Thoracic aorta (tissue), 2 donors: ENCODE results near the gene KIF13A. TPM values are rescaled to one million over a fixed set of nuclear protein-coding genes. Genes with fewer than 3 reads are reported as not detected.

Source experiments
- ATAC-seq: fragments of 150-250 bp; one replicate; pipeline ENCODE4 v1.8.0; 2017; ENCODE audit warnings: low read depth; ENCODE audit not compliant: insufficient number of reproducible peaks, low FRiP score
- DNase-seq: peaks from one replicate; pipeline ENCODE4 v3.0.0-alpha.2; 2020; ENCODE audit warnings: low spot score
- H3K27ac ChIP-seq, 2 donors: fragments of 200-600 bp; sonication (generic); 1 replicate in 1 of 2; 2 replicates in 1 of 2; pipeline ENCODE4 v1.5.1; 2016; ENCODE audit warnings: mild to moderate bottlenecking in 2 of 2, moderate library complexity in 2 of 2
- H3K27me3 ChIP-seq: fragments of 200-600 bp; sonication (generic); replicated peaks from 2 replicates; pipeline ENCODE4 v1.6.0; 2016; ENCODE audit warnings: mild to moderate bottlenecking; ENCODE audit not compliant: insufficient read depth
- H3K36me3 ChIP-seq: fragments of 200-600 bp; sonication (generic); one replicate; pipeline ENCODE4 v1.5.1; 2016
- H3K4me1 ChIP-seq, 2 donors: fragments of 200-600 bp; sonication (generic); 1 replicate in 1 of 2; 2 replicates in 1 of 2; pipeline versions ENCODE4 v1.5.1 to v1.6.0; 2016; ENCODE audit warnings: low read depth in 2 of 2, mild to moderate bottlenecking in 1 of 2; ENCODE audit not compliant: control insufficient read depth in 1 of 2
- H3K4me3 ChIP-seq: fragments of 200-600 bp; sonication (generic); 2 replicates; pipeline ENCODE4 v1.5.1; 2016; ENCODE audit warnings: mild to moderate bottlenecking
- H3K9me3 ChIP-seq: fragments of 200-600 bp; sonication (generic); 2 replicates; pipeline ENCODE4 v1.5.1; 2016
- CTCF ChIP-seq: fragments of 200-600 bp; sonication (generic); IDR thresholded peaks from one replicate; pipeline ENCODE4 v1.5.1; 2019; ENCODE audit warnings: antibody characterized with exemption
- total RNA-seq, 2 donors: library from RNA; depleted of rRNA; stranded (reverse); fragments of >200 nt; gene quantifications; one replicate each; pipeline versions ENCODE4 v1.1.0 to v1.2.3, GENCODE V29; 2016

KIF13A gene
- total RNA-seq, 2 donors from 2014 or later: 79.3 to 98.0 TPM

GRCh38 chr6:17842934-17843821 is 144.3 kb downstream of the KIF13A start:
- TF ChIP-seq CTCF: no peak
- Histone ChIP-seq H3K4me1 (peaks cover 12 to 37% of the 10 kb centered on the region in 2 donors), H3K27me3 (no peaks in the 10 kb centered on the region), H3K36me3 (no peaks in the 10 kb centered on the region), H3K9me3 (no peaks in the 10 kb centered on the region), H3K27ac (peak overlapping the region in 1 of 2 donors; percentile 11), H3K4me3 (no peak overlapping the region)
- no peak for ATAC-seq
- DNase-seq: no peak

- no peak for DNase-seq
- ATAC-seq: no peak
- Histone ChIP-seq H3K36me3 (peaks cover under 1% of the 10 kb centered on the region), H3K4me3 (no peak overlapping the region), H3K27ac (no peak overlapping the region), H3K27me3 (no peaks in the 10 kb centered on the region), H3K4me1 (peaks cover 9 to 30% of the 10 kb centered on the region in 2 donors), H3K9me3 (no peaks in the 10 kb centered on the region)
- TF ChIP-seq CTCF: no peak
These were observed 145.2 kb downstream of the KIF13A start for GRCh38 chr6:17842014-17842776.

- ATAC-seq: no peak
- TF ChIP-seq CTCF: no peak
- H3K36me3 ChIP-seq: peaks cover 9% of the 10 kb centered on the region
These were observed 147.8 kb downstream of the KIF13A start for GRCh38 chr6:17839513-17840223.

GRCh38 chr6:17836293-17836692 is 151.1 kb downstream of the KIF13A start:
- Histone ChIP-seq H3K27me3 (no peaks in the 10 kb centered on the region), H3K36me3 (peaks cover 11% of the 10 kb centered on the region), H3K4me3 (no peak overlapping the region), H3K4me1 (peaks cover 0 to 3% of the 10 kb centered on the region in 2 donors), H3K27ac (peak overlapping the region in 1 of 2 donors; percentile 49), H3K9me3 (no peaks in the 10 kb centered on the region)
- DNase-seq (no peak), ATAC-seq (no peak)
- no peak for TF ChIP-seq CTCF

More at GRCh38 chr6:17839513-17840223, 147.8 kb downstream of the KIF13A start:
- H3K4me3 ChIP-seq: no peak overlapping the region
- no peaks in the 10 kb centered on the region for H3K9me3 ChIP-seq
- peaks cover 4 to 19% of the 10 kb centered on the region in 2 donors for H3K4me1 ChIP-seq
- H3K27ac ChIP-seq: no peak overlapping the region
- H3K27me3 ChIP-seq: no peaks in the 10 kb centered on the region
- no peak for DNase-seq

- peaks cover 16% of the 10 kb centered on the region for H3K36me3 ChIP-seq
- H3K4me1 ChIP-seq: peaks cover 0 to 4% of the 10 kb centered on the region in 2 donors
These were observed 151.7 kb downstream of the KIF13A start for GRCh38 chr6:17835784-17836183.

More at GRCh38 chr6:17835784-17836183, 151.7 kb downstream of the KIF13A start:
- Histone ChIP-seq H3K27me3 (no peaks in the 10 kb centered on the region), H3K27ac (no peak overlapping the region), H3K4me3 (no peak overlapping the region), H3K9me3 (no peaks in the 10 kb centered on the region)
- ATAC-seq (no peak), DNase-seq (no peak)
- TF ChIP-seq CTCF: no peak
